ENCODE results near the gene PPARG.
"Not testable (repeated sequence)": the region's sequence is repeated elsewhere in the genome, so short reads cannot be mapped to it uniquely, and the experiment has no call there.

PPARG gene

DNA sequence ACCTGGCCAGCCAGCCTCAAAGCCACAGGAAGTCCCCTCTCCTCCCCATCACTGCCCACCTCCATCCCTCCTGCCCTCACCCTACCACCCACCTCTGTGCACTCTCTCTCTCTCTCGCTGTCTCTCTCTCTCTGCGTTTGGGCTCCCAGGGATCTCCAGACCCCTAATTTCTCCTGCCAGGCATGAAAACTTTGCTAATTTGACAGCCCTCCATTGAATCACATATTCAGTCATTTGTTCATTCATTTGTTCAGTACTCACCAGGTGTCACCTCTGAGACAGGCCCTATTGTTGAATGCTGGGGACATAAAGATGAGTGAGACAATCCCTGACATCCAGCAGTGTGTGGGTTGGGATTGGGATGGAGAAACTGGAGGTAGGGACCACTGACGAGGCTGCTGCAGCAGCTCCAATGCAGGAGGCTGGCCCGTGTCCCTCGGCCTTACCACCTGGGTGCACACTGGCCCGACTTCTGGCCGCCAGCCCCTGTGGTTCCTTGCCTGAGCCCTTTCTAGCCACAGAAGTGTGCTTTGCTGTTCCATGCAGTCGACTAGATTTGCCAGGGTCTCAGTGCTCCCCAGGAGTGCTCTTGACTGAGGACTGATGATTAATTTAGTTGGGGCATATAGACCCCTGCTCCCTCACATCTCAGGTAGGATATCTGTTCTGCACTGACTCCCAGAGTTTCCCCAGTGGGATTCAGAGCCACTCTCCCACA lies 156.8 kb downstream of the PPARG start:
- no peak for DNase-seq

DNA sequence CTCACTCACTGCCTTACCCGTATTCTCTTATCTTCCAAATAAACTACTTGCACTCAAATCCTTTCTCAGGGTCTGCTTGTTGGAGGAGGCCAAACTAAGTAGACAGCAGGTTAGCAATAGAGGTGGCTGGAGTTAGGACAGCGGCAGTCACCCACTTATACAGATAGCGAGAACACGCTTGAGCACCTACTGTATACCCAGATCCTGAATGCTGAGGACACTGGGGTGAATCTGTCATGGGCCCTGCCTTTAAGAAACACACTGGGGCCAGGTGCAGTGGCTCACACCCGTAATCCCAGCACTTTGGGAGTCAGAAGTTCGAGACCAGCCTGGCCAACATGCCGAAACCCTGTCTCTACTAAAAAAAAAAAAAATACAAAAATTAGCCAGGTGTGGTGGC lies 157.4 kb downstream of the PPARG start:
- DNase-seq: no peak

DNA sequence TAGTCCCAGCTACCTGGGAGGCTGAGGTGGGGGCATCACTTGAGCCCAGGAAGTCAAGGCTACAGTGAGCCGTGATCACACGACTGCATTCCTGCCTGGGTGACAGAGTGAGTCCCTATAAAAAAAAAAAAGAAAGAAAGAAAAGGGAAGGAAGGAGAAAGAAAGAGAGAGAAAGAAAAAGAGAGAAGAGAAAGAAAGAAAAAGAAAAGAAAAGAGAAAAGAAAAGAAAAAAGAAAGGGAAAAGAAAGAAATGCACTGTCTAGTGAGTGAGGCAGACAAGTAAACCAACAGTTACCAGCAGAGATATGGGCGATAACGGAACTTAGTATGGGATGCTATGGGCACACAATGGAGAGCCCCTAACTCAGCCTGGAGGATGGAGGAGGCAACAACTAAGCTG lies 158.2 kb downstream of the PPARG start:
- DNase-seq: no peak

DNA sequence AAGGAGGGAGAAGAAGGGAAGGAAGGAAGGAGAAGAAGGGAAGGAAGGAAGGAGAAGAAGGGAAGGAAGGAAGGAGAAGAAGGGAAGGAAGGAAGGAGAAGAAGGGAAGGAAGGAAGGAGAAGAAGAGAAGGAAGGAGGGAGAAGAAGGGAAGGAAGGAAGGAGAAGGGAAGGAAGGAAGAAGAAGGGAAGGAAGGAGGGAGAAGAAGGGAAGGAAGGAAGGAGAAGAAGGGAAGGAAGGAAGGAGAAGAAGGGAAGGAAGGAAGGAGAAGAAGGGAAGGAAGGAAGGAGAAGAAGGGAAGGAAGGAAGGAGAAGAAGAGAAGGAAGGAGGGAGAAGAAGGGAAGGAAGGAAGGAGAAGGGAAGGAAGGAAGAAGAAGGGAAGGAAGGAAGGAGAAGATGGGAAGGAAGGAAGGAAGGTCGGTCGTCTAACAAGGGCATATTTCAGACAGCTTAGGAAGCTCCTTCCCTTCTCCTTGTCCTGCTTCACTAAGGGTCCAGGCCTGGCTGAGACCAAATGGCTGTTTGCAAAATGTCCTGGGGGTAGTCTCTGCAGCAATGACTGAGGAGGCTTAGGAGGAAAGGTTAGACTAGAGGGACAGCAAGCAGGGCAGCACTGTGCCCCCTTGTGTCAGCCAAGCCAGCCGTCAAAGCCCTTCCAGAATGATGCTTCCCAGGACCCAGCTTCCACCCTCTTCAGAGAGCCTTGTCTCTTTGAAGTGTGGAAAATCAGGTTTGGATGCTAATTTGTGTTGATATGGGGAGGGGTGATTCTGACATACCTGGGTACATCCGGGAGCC lies 159.7 kb downstream of the PPARG start:
- not testable (repeated sequence) for DNase-seq

DNA sequence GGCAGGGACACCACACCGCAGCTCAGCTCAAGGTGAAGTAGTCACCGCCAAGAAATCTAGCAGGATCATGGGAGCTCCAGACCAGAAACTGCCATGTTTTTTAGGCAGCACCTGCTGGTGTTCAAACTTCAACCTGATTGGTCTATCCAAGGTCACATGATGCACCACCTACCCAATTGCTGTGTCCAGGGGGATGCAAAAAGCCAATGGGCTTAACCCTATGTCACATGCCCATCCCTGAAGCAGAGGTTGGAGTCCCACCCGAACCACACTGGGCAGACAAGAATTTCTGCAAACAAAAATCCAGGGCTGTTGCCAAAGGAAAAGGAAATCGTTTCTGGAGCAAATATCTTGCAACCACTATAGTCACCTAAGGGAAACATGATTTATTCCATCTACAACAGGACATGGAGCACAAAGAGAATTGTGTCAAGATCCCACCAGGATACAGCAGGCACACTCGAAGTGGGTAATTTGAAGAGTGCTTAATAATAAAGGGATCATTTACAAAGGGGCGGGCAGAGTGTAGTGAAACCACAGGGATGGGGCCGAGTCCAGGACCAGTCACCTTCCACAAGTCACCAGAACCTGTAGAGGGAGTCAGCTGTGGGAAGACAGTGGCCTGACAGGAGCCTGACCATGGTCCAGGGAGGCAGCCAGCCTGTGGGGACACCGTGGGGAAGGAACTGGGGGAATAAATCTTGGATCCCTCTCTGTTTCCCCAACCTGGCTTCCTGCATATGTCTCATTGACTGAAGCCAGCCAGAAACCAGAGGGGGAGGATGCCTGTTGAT lies 161.2 kb downstream of the PPARG start:
- no peak for DNase-seq

DNA sequence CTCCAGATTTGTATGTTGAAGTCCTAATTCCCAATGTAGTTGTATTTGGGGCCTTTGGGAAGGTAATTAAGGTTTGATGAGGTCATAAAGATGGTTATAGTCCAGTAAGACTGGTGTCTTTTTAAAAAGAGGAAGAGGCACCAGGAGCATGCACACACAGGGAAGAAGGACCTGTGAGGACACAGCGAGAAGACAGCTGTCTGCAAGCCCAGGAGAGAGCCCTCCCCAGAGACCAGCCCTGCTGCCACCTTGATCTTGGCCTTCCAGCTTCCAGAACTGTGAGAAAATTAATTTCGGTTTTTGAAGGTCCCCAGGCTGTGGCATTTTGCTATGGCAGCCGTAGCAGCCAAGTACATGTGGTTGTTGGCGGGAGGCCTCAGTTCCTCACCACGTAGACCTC lies 162.6 kb downstream of the PPARG start:
- no peak for DNase-seq

DNA sequence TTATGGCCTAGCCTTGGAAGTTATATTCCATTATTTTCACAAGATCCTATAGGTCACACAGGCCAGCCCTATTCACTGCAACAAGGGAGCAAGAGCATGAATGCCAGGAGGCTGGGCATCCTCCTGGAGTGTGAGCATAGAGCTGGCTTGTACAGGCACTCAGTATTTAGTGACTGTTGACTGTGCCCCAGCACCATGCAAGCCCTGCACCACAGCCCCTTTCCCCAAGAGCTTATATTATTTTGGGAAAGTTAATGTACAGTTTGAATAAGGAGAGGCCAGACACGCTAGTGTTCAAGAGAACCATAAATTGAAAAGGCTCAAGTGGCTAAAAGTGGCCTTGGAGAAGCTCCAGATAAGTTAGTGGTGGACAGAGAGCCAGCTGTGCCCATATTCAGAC lies 163.1 kb downstream of the PPARG start:
- no peak for DNase-seq

DNA sequence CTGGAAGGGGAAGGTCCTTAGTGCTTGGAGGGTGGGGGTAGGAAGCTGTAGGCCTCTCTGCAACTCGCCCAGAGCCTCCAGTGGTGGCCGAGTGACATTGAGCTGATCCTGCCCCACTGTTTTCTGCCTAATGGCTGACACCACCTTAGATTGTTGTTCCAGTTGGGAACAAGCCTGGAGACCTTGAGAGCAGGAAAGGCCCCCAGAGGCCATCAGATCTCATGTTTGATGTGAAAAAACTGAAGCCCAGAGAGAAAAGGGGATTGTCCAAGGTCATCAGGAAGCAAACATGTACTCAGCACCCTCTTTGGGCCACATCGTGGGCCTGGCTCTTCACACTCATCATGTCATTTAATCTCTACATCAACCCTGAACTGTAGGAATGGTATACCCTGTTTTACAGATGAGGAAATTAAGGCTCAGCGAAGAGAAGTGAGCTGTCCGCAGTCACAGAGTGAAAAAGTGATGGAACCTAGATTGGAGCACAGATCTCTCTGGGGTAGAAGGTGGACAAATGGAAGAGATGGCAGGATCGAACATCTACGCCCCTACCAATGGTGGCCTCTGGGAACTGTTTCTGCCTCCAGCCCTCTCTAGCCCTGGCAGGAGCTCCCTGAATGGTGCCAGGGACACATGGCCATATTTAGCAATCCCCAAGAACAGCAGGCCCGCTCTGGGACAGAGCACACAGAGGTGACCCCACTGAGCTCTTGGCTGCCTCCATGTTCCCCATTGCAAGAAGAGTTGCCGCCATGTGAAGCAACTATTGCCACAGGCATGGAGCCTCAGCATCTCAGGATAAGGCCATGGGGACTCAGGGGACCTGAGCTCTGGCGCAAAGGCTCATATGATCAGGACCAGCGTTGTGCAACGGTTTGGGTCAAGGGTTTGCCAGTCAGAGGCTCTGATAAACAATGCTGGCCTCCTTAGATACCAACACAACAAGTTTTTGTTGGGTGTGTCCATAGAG lies 163.8 kb downstream of the PPARG start:
- no peak for DNase-seq

DNA sequence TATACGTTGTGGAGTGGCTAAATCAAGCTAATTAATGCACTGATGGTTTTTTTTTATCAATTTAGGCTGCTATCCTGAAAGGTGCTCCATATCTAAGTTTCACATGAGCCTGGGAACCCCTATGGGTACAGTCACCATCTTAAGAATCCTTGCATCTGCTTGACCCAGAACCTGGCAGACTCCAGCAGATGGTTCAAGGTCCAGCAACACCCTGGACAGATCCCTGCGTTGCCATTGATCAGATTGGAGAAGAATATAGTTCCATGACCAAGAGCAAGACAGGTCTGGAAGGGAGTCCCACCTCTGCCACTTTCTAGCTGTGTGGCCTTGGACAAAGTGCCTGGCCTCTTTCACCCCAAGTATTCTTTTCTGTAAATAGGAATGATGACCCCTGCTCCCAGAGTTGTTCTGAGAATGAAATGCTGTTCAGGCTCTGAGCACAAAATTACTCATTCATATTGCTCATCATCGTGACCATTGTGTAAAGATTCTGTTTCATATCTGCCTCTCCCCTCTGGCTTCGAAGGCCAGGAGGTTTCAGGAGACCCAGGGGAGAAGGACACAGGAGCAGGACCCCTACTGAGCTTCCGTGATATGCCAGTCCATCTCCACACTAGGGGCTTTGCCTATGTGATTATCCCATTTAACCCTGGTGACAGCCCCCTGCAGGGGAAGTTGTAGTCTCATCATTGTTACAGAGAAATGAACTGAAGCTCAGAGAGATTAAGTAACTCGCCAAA lies 165.4 kb downstream of the PPARG start:
- DNase-seq: no peak

DNA sequence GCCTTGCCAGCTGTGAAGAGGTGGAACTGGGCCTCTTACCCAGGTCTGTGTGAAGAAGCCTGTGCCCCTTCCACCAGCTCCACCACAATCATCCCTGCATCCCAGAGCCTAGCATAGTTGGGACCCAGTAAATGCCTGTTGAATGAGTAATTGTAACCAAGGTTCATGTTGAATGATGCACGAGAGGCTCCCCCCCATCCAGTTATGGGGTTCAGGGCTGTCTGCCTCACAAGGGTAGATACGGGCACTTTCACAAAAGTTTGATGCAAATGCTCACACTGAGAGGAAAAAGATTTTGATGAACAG lies 165.9 kb downstream of the PPARG start:
- no peak for DNase-seq

DNA sequence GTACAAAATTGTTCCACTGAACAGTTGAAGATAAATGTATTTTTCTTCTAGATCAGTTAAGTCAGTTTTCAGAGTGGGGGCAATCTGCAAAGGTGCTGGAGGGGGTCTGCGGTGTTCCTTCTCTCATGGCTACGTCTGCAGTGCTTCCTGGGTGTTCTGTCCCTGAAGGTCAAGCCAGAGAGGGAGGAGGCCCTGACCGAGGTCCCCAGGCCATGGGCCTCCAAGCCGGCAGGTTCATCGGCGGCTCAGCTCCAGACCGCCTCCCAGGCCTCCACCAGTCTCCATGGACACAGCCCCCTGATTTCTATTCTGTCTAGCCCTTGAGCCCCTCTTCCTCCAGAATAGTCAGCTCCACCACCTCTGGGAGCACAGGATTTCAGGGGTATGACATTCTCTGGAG lies 166.9 kb downstream of the PPARG start:
- DNase-seq: no peak

DNA sequence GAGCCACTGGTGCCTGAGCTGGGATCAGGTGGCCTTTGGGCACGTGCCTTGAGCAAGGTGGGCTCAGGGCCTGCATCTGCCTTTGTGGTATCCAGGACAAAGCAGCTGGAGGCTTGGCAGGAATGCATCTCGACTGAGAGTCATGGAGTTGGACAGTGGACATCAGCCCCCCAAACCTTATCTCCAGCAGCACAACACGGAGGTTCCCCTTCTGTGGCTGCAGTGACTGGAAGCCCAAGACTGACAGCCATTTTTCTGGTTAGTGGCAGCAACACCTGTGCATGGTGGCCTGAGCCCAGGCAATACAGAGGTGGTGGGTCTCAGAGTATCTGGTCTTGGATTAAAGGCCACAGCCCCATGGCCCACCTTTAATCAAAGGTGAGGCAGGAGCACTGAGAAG lies 167.6 kb downstream of the PPARG start:
- no peak for DNase-seq

DNA sequence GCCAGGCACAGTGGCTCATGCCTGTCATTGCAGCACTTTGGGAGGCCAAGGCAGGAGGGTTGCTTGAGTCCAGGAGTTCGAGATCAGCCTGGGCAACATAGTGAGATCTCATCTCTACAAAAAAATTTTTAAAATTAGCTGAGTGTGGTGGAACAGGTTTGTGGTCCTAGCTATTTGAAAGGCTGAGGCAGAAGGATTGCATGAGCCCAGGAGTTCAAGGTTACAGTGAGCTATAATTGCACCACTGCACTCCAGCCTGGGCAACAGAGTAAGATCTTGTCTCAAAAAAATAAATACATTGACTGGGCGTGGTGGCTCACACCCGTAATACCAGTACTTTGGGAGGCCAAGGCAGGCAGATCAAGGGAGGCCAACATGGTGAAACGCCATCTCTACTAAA lies 168.5 kb downstream of the PPARG start:
- DNase-seq: not testable (repeated sequence)

DNA sequence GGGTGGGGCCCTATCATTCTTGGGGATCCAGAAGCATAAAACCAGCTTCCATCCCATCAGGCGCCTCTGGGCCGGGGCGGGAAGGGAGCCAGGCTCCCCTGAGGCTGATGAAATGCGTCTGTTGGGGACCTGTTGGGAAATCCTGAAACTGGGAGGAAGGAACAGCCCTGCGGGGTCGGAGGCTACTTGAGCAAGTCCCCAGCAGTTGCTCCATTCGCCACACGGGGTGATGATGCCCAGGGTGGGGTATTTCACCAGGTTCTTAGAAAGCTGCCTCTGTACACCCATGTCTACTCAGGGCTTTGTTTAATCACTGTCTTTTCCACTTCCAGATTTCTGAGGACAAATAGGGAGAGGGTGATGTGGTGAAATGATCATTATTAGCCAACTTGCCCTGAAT lies 170.0 kb downstream of the PPARG start:
- DNase-seq: no peak

DNA sequence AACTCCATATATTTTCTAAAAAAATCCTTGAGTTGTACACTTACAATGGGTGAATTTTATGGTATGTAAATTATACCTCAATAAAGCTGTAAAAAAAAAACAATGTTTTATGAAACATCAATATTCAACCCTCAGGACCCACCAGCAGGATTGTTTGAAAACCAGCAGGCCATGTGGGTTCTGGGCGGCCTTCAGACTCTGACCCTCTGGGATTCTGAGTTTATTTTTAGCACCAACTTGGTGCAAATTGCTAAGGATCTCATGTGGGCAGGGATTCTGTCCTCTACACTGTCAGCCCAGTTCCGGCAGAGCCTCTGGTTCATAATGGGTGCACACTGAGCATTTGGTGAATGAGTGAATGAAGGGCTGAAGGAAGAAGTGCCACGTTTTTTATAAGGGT lies 171.3 kb downstream of the PPARG start:
- no peak for DNase-seq

DNA sequence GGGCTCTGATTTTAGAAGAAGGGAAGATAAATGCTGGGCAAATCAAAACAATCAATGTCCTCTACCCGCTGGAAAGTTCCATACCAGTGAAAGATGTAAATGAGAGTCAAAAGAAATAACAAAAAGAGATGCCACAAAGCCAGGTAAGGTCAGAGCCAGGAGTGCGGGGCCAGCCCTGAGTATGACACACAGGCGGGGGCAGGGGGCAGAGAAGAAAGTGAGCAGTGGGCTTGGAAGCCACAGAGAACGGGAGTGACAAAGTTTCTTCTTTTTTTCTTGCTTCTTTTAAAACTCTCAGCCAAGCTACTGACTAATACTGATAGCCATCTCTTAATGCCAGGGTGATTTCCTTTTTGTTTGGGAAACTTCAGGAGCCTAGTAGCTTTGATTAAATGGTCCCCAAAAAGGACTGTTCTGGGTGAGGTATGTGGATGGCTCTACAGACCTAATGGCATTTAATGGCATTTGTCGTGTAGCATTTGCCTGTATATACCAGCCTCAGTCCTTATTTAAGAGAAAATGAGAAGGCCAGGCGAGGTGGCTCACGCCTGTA lies 172.3 kb downstream of the PPARG start:
- DNase-seq: no peak

DNA sequence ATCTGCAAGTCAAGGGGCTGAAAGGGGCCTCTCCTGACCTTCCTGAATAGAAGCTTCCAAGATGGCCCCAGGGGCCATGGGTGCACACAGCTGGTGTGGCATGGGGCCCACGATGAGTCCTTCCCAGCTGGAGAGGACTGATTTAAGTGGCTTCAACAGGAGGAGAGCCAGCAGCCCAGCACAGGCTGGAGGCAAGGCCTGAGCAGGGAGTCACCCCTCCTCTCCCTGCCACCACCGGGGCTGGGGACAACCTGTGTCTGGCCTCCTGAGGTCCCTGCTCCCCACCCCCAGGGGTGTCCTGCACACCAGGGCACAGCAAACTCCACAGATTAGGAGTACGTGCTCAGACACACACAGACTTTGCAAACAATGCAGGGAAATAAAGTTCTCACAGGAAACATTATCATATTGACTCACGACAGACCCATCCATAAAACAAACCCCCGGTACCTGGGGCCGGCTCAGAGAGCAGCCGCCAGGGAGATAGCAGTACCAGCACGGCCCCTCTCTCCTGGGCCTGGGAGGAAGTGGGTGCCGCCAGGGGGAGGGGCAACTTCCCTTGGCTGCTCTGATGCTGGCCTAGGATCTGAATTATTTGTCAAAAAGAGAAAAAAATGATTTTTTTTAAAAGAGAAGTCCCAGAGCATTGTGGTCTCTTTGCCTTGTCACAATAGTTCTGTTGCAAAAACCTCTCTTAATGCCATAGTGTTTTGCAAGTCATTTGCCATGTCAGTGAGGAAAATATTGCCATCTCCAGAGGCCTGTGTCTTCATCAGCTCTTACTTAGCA lies 173.5 kb downstream of the PPARG start:
- no peak for DNase-seq

DNA sequence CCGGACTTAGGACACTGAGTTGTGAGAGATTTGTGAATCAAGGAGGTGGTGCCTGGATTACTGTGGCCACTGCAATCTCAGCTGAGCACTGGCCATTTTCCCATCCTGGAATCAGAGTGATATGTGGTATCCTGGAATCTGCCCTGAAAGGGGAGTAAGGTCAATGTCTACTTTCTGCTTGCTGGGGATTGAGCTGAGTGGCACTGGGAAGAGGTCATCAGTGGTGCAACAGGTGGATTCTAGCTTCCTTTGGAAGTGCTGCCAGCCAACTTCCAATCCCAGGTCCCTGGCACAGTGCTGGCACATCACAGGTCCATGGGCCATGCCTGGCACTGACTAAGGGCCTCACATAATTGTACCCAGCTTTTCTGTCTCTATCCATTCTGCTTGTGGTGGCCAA lies 174.8 kb downstream of the PPARG start:
- no peak for DNase-seq

DNA sequence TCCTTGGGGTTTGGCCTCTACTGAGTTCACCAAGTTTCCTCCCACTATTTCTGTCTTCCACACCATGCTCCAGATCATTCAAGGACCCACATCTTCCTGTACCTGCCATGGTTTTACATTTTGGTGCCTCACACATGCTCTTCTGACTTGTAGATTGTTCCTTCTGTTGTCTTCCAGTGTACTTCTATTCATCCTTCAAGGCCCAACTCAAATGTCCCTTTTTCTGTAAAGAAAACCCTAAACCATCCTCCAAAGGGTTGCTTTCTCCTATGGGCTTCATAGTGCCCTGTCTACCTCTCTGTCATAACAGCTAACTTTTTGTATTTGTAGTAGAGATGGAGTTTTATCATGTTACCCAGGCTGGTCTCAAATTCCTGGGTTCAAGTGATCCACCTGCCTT lies 175.3 kb downstream of the PPARG start:
- no peak for DNase-seq

DNA sequence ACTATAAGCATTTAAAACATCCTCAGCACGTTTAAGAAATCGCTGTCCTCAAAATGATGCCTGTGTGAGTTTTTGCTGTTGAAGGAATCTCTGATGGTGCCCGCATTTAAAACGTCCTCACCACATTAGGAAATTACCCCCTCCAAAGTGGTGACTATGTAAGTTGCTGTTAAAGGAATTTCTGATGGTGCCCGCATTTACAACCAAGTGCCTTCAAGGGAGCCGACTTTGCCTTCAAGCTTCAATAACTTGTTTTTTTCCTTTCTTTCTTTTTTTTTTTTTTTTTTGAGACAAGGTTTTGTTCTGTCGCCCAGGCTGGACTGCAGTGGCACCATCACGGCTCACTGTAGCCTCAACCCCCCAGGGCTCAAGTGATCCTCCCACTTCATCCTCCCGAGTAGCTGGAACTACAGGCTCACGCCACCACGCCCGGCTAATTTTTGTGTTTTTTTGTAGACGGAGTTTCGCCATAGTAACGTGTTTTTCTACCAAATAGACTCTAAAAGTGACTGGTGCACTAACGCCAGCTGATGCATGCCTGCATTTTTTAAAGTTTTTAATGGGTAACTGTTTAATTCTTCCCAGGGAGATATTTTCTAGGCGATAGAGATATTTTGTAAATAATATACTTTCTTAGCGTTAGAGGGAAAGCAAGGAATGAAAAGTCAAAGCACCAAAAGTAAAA lies 176.4 kb downstream of the PPARG start:
- no peak for DNase-seq
